Mucosa of gallbladder (tissue), 1 donor: ENCODE data around the gene HES1. TPM values are rescaled to one million over a fixed set of nuclear protein-coding genes. Genes with fewer than 3 reads are reported as not detected.

Experiments
- DNase-seq: peaks from one replicate; pipeline ENCODE4 v3.0.0-alpha.2; 2020; ENCODE audit warnings: low spot score
- total RNA-seq: library from RNA; stranded (reverse); gene quantifications from one replicate; pipeline ENCODE4 v1.2.1, GENCODE V29; 2021
- donor health status: DM: no; HTN: no; CAD: no.

HES1 gene
- total RNA-seq, 1 donor from 2014 or later: 54.1 TPM

DNA sequence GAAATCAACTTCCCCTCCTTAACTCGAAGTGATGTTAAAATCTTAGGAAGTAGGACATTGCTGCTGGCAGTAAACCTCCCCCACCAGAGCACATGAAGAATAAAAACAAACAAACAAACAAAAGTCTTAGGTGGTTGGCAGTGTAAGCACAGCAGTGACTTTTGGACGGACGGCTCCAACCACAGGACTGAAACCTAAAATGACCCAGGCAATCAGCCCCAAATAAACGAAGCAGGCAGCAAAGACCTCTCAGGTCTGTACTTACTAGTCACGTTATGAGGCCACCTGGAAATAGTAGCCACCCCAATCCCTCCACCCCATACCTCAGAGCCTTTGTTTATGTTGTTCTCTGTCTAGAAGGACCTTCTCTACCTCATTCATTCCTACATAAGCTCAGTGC, 33.5 kb upstream of the HES1 start:
- no peak for DNase-seq

DNA sequence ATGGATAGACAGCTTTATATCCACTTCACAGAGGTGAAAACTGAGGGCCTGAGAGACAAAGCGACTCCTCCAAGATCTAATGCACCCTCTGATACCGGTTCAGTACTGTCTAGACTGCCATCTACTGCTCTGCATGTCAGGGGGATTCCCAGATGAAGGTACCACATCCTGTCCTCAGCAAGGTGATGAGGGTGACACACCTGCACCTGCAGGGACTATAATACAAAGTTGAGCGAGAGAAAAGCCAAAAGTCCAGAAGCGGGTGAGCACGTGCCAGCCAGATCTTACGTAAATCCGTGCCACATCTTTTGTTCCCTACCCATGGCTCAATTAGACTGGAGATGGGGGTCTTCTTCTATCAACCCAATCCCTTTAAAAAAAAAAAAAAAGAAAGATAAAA, 32.4 kb upstream of the HES1 start:
- DNase-seq: no peak

DNA sequence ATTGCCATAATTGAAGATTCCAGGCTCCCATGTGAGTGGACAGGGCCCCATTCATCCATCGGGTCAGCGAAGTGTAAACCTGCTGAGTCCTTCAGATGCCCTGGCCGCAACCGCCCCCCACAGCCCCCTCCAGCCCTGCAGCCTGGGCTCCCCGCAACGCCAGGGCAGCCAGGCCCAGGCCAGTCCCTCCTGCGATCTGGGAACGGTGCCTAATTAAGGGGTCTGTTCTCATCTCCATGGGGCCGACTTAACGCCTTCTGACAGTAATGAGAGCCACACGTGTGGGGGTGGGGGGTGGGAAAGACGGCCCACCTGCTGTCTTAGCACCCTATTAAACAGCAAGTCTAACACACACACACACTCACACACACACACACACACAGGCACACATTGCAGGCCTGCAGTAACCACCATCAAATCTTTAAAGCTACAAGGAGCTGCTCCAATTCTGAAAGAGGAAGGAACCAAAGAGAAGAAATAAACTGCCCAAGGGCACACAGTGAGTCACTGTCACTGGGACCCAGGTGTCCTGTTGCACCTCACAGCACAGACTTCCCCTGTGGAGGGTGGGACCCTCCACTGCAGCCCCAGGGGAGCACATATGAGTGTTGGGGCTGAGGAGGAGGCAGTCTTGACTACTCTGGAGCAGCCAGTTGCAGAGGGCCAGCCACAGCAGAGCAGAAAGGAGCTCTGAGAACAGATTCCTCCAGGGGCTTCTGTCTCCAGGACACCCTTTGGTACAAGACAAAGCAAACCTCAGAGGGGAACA, 31.8 kb upstream of the HES1 start:
- DNase-seq: no peak

DNA sequence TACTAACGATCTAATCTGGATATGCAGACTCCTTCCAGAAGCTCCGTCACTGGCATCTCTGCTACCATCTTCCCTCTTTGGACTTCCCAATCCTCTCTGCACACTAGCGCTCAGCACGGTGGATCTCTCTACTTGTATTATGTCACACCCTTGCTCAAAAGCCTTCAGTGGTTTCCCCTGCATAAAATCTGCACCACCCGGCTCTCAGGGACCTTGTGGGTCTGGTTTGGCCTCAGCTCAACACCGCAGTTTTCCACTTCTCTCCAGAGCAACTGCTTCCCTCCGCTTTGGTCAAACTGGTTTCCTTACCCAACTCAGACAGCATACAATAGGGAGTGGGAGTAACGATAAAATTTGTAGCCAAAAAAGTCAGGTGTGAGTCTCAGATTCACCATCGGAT, 30.7 kb upstream of the HES1 start:
- no peak for DNase-seq

DNA sequence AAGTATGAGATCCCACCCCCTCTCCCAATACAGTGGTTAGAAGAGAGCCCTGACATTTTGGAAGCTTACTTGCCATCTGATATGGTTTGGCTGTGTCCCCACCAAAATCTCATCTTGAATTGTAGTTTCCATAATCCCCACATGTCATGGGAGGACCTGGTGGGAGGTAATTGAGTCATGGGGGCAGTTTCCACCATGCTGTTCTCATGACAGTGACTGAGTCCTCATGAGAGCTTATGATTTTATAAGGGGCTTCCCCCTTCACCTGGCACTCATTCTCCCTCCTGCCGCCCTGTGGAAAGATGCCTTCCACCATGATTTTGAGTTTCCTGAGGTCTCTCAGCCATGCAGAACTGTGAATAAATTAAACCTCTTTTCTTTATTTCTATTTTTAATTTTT, 28.8 kb upstream of the HES1 start:
- DNase-seq: no peak

DNA sequence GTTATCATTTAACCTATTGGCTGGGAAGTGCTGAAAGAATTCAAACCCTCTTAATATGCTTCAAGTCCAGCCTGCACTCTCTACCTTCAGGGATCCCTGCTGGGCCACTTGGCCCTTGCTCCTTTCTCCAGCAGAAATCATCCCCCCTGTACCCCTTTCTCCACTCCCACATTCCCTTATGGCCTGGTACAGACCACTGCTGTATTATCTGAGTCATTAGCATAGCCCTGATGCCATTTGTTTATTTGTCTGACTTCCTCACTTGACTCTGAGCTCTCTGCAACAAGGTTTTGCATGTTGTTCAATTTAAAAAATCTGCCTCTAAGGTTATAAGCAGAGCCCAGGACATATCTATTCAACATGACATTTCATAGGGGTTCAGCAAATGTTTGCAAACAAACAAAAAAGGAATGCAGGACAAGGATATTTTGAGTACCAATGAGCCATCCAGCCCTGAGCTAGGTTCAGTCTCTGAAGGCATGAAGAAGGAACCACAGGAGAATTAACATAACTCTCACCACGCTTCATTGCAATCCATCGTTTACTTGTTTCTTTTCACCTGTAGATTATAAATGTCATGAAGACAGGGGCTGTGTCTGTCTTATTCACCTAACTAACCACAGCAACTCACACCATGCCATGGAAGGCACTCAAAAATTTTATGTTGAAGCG, 26.6 kb upstream of the HES1 start:
- DNase-seq: no peak

DNA sequence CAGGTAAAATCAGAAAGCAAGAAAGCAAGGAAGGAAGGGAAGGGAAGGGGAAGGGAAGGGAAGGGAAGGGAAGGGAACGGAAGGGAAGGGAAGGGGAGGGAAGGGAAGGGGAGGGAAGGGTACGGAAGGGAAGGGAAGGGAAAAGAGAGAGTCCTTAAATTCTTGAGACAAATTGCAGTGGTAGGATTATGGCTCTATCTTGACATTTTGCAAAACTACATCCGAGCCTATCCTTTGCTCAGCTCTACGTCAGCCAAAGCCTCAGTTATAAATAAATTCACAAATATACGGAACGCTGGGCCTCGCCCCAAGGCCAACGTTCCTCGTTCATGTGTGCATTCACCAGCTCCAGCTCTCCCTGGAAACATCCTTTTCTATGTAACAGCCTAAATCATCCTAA, 25.5 kb upstream of the HES1 start:
- no peak for DNase-seq

DNA sequence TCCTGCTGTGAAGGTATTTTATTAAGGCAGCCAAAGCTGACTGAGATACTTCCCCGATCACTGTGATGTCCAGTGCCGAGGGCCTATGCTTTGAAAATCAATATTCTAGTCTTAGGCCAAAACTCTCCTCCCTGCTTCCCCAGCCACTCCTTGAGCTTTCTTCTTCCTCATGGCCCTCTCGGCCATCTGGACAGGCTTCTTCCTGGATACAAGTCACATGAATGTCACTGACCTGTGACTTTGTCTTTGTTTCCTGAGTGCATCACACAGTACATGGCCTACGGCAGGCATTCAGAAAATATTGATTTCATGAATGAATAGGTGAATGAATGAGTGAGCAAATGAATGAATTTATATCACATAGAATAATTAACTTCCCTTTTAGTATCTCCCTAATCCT, 24.6 kb upstream of the HES1 start:
- DNase-seq: peak; percentile 85

DNA sequence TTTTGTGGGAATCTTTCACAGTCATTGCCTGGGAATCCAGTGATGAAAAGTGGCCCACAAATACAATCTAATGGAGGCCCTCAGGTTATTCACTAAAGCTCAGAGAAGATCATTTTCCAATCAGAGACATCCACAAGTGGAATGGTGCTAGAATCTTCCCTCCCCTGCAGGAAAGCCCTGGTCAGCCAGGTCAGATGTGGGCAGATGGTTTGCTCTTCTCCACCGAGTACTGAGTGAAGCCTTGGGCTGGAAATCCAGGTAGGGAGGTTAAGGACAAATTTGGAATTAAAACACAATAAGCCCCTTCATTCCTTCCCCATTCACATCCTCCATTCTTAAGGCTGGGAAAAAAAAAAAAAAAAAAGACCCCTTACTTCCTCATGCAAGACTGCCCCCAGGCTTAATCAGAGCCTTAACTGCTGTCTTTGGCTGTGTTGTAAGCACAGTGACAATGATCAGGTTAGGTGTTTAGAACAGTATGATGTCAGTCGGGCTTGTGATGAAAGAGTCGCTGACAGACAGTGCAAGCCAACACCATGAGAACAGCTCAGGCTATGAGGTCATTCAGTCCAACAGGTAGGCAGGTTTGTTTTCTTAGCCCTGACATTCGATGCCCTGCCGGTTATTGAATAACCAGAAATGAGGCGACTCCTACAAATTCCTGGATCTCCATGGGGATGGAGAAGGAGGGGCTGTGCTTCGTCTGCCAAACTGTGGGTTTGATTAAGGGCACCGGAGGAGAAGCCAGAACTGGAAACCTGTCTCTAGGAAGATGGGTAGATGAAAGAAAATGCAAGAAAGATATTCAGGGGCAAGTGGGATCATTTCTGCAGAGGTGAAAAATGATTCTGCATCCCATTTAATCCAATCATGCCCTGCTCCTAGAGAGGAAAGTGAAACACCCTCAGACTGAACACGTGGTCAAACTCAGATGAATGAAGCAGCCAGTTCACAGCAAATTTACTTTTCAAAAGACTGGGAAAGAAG, 23.5 kb upstream of the HES1 start:
- DNase-seq: peak; percentile 91

DNA sequence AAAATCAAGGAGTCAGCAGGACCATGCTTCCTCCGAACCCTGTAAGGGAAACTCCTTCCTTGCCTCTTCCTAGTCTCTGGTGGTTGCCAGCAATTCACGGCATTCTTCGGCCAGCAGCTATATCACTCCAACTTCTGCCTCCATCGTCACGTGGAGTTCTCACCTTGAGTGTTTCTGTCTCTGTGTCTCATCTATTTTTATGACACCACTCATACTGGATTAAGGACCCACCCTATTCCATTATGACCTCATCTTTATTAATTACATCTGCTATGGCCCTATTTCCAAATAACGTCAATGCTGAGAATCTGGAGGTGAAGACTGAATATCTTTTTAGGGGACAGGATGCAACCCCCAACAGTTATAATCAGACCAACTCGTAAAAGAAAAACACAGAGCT, 21.8 kb upstream of the HES1 start:
- no peak for DNase-seq

DNA sequence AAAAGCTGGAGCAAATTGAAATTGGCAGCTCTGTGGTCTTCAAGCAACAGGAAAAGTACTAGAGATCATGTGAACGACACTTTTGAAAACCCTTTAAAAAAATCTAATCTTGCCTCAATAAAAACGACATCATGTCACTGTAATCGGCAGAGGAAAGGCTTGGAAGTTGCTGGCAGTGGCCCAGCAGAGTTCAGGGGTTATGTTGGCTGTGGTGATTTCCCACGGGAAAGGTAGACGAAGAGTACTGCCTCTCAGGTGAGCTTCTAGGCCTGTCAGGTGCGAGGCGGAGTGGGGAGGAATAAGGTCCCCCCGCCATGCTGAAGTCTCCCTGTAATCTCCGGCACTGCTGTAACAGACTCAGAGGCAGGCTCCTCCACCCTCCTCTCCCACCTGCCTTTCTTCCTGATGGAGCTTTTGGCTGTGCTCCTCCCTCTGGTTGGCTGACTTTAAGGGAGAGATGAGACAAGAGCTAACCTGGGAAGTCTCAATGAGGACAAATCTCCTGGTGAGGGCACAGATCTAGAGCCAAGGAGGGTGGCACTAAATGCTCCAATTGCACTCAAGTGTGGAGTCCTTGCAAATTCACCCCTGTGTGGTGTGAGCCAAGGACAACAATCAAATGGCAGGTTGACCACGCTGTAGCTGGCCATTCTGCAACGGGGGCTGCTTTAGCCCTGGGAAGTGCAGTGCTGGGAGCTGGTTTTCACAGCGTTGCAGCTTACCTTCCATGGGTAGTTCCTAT, 18.7 kb upstream of the HES1 start:
- DNase-seq: peak; percentile 46

DNA sequence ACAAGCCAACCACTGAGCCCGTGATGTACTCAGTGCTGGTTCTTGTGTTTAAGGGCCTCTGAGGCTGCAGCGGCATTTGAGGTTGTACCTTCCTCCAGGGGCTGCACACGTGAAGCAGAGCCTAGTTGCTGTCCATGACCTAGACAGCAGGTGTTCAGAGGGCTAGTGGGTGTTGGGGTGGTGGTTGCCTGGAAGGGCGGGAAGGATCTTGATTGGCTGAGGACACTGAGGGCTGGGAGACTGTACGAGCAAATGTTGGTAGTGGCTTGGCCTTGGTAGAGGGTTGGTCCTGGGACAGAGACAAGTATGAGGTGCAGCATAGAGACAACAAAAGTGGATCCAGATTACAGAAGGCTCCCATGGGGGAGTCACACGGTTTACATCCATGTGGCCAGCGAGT, 17.0 kb upstream of the HES1 start:
- DNase-seq: no peak

DNA sequence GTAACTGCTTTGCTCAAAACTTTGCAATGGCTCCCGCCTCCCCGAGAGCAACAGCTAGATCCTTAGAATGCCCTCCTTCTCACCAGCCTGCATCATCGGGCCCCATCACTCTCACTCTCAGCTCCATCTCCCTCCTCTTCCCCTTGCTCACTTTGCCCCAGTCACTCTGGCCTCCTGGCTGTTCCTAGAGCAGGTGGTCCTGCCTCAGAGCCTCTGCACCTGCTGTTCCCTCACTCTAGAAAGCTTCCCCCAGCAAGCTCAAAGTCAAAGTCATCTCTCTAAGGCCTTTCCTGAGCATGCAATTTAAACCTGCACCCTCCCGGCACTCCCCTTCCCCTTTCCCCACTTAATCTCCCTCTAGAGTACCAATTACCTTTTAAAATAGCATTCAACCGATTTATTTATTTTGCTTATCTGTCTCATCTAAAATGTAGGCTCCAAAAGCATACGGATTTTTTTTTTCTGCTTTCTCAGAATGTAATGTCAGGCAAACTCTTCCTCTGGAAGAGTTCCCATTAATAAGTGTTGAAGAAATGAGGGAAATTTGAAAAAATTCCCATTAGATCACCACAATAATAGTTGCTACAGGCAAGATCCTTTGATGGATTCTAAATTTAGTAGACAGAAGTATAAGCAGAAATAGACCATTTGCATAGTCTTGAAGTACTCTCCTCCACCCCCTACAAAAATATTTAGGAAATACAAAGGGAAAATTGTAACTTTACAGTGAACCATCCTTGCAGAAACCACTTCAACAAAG, 15.9 kb upstream of the HES1 start:
- no peak for DNase-seq

DNA sequence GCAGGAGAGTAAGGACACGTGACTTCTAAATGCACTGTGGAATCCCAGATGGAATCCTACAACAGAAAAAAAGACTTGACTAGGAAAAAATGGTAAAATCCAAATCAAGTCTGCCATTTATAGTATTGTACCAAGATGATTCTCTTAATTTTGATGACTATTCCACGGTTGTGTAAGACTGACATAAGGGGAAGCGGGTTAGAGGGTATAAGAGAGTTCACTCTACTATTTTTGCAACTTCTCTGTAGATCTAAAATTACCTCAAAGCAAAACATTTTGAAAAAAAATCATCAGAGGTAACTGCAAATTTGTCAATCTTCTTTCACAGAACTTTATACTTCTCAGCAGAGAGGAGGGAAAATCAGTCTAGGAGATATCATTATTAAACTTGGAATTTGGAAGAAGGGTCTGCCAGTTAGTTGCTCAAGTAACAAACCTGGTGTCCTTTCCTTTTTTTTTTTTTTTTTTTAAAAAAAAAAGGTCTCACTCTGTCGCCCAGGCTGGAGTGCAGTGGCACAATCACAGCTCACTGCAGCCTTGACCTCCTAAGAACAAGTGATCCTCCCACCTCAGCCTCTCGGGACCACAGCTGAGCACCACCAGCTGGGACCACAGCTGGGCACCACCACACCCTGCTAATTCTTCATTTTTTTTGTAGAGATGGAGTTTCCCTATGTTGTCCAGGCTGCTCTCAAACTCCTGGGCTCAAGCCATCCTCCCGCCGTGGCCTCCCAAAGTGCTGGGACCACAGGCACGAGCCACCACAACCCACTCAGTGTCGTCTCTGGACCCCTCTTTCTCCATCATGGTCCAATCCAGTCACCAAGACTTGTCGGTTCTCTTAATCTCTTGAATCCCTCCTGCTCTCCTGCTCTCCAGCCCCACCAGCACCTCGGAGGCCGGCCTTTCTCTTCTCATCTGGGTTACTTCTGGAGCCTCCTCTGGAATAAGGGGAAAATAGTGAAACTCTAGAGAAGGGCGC, 14.9 kb upstream of the HES1 start:
- no peak for DNase-seq

DNA sequence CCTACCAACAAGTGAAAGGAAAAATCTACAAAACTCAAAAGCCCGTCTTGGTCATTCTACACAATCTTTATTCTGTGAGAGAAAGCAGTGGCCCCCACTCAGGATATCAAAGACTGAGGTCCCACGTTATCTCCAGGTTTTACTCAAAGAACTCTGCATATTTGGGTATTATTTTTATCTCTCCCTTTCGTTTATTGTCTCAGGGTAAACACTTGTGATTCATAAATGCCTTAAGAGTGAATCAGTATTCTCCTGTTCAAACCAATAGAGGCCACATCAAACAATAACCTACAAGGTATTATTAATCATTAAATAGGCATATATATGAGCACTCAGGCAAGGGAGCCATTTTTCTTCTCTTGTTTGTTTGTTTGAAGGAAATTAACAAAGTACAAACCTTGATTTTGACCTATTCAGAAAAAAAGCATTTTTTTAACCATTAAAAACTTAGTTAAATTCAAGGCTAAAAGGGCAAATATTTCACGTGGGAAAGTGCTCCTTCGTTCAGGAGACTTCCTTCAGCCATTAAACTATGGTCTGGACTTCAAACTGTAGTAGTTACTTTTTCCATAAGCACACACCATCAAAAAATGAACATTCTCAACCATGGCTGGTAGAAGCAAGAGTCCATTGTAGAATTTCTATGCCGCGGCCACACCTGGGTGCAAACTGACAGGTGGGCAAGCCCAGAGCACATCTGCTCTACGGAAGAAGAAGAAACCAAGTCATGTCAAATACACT, 13.9 kb upstream of the HES1 start:
- DNase-seq: no peak

DNA sequence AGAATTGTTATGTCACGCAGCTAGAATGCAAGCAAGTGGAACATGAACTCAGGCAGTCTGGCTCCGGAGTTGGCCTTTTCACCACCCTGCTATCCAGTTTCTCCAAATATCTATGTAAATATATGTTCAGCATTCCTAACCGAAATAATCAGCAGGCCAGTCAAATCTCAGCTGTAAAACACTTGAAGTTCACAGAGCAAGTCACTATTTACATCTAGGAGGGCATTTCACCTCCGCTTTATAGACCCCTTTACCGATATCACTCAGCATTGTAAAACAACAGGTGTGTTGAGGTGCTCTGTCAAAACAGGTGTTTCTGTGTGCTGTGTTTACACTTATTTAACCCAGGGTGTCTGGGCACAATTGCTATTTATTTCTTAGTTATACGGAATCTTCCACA, 12.2 kb upstream of the HES1 start:
- no peak for DNase-seq

DNA sequence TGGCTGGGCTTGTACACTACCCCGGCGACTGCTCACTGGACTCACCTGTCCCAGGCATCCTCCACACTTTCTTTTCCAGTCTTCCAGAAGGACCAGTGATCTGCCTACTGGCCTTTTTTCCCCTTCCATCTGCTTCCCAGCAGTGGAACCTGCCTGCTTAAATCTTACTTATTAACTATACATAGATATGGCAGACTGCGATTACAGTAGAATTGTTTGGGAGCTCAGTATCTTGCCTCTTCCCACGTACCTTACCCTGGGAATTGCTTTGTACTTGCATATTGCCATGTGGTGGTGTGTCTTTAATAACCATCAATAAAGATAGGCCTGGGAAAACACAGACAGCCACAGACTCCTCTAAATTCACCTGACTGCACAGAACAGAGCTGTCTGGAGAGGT, 11.8 kb upstream of the HES1 start:
- DNase-seq: no peak

DNA sequence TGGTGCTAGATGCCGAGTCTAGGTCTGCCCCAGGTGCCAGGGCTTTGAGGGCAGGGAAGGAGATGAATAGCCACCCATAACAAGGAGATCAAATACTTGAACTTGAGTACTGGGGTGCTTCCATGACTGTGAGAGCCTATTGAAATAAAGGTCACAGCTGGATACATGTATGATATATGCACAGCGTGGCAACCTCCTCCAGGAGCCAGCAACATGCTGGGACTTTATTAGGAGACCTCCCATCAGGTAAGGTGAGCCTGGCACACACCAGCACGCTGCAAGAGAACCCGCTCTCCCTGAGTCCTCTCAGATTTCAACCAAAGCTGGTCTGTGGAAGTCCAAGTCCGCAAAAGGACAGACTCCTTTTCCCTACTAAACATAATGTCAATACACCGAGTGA, 10.5 kb upstream of the HES1 start:
- DNase-seq: no peak

DNA sequence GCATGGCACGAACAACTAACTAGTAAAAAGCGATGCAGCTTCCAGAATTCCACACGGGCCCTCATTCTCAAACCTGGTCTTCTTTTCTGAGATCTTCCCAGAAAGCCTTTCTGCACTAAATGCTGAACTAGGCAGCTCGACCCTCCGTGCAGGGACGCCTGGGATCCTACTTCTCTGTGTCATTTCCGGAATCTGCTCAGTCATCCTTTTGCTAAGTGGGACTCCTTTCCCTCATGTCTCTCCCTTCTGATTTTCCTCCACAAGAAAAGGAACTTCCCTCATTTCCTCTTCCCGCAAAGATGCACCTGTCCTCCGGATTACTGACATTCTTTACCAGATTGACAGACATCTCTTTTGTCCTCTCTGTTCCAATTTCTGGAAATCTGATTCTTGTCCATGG, 9.2 kb upstream of the HES1 start:
- DNase-seq: no peak
